Liver (tissue), 9 donors: ENCODE data around the gene STK24. TPM values are rescaled to one million over a fixed set of nuclear protein-coding genes. Genes with fewer than 3 reads are reported as not detected.

Source experiments
- DNase-seq: peaks from one replicate; pipeline ENCODE4 v3.0.0-alpha.2; 2017; ENCODE audit warnings: low spot score
- H3K27ac ChIP-seq, 2 donors: one replicate each; pipeline ENCODE4 v1.7.0; 2013; ENCODE audit warnings: inconsistent platforms in 2 of 2, low read length in 2 of 2, control low read depth in 1 of 2, low read depth in 1 of 2, mild to moderate bottlenecking in 1 of 2
- H3K27me3 ChIP-seq, 4 donors: one replicate each; pipeline versions ENCODE4 v1.6.1 to v1.7.0; 2013; ENCODE audit warnings: low read length in 3 of 4, inconsistent platforms in 1 of 4, mild to moderate bottlenecking in 1 of 4, moderate library complexity in 1 of 4; ENCODE audit not compliant: control insufficient read depth in 4 of 4, insufficient read depth in 4 of 4
- H3K36me3 ChIP-seq, 4 donors: one replicate each; pipeline versions ENCODE4 v1.6.1 to v1.7.0; 2013; ENCODE audit warnings: low read length in 3 of 4, mild to moderate bottlenecking in 3 of 4, low read depth in 1 of 4, moderate library complexity in 1 of 4; ENCODE audit not compliant: control insufficient read depth in 4 of 4, insufficient read depth in 3 of 4
- H3K4me1 ChIP-seq, 4 donors: one replicate each; pipeline versions ENCODE4 v1.6.1 to v1.7.0; 2013; ENCODE audit warnings: low read length in 3 of 4, mild to moderate bottlenecking in 3 of 4, moderate library complexity in 1 of 4; ENCODE audit not compliant: control insufficient read depth in 4 of 4, insufficient read depth in 4 of 4
- H3K4me3 ChIP-seq, 3 donors: one replicate each; pipeline versions ENCODE4 v1.6.1 to v1.7.0; 2013; ENCODE audit warnings: low read length in 3 of 3, control low read depth in 1 of 3, low read depth in 1 of 3, mild to moderate bottlenecking in 1 of 3
- H3K9ac ChIP-seq, 2 donors: one replicate each; pipeline ENCODE4 v1.7.0; 2013; ENCODE audit warnings: low read length in 2 of 2, mild to moderate bottlenecking in 2 of 2, moderate library complexity in 2 of 2, control low read depth in 1 of 2, low read depth in 1 of 2
- H3K9me3 ChIP-seq, 4 donors: one replicate each; pipeline versions ENCODE4 v1.6.1 to v1.7.0; 2013; ENCODE audit warnings: low read length in 3 of 4; ENCODE audit not compliant: control insufficient read depth in 4 of 4
- EGR1 ChIP-seq, 2 donors: IDR thresholded peaks; 2 replicates each; pipeline ENCODE4 v1.6.1; 2016 to 2018; ENCODE audit warnings: antibody characterized with exemption in 2 of 2, low read depth in 2 of 2
- FOXA1 ChIP-seq: IDR thresholded peaks from 2 replicates; pipeline ENCODE4 v1.6.1; 2016; ENCODE audit warnings: antibody characterized with exemption
- FOXA2 ChIP-seq: IDR thresholded peaks from 2 replicates; pipeline ENCODE4 v1.6.1; 2016; ENCODE audit warnings: antibody characterized with exemption
- GABPA ChIP-seq, 2 donors: IDR thresholded peaks in 1 of 2; conservative IDR thresholded peaks in 1 of 2; 2 replicates each; pipeline ENCODE4 v1.6.1; 2016; ENCODE audit warnings: antibody characterized with exemption in 2 of 2, mild to moderate bottlenecking in 1 of 2, moderate library complexity in 1 of 2
- HNF4A ChIP-seq, 2 donors: conservative IDR thresholded peaks; 2 replicates each; pipeline ENCODE4 v1.6.1; 2016; ENCODE audit warnings: antibody characterized with exemption in 2 of 2, mild to moderate bottlenecking in 2 of 2
- HNF4G ChIP-seq: IDR thresholded peaks from 2 replicates; pipeline ENCODE4 v1.6.1; 2016; ENCODE audit warnings: antibody characterized with exemption
- JUND ChIP-seq, 2 donors: IDR thresholded peaks; 2 replicates each; pipeline ENCODE4 v1.6.1; 2016; ENCODE audit warnings: antibody characterized with exemption in 2 of 2
- MAX ChIP-seq: IDR thresholded peaks from 2 replicates; pipeline ENCODE4 v1.6.1; 2016; ENCODE audit warnings: antibody characterized with exemption
- NR2F2 ChIP-seq: IDR thresholded peaks from 2 replicates; pipeline ENCODE4 v1.6.1; 2016; ENCODE audit warnings: antibody characterized with exemption
- RAD21 ChIP-seq, 2 donors: IDR thresholded peaks; 2 replicates each; pipeline ENCODE4 v1.6.1; 2016; ENCODE audit warnings: antibody characterized with exemption in 2 of 2, mild to moderate bottlenecking in 2 of 2
- RXRA ChIP-seq, 2 donors: IDR thresholded peaks; 2 replicates each; pipeline ENCODE4 v1.6.1; 2017 to 2018; ENCODE audit warnings: antibody characterized with exemption in 2 of 2, mild to moderate bottlenecking in 1 of 2
- SP1 ChIP-seq: IDR thresholded peaks from 2 replicates; pipeline ENCODE4 v1.6.1; 2018; ENCODE audit warnings: antibody characterized with exemption, mild to moderate bottlenecking
- TAF1 ChIP-seq: conservative IDR thresholded peaks from 2 replicates; pipeline ENCODE4 v1.6.1; 2016; ENCODE audit warnings: antibody characterized with exemption, mild to moderate bottlenecking
- YY1 ChIP-seq: IDR thresholded peaks from 2 replicates; pipeline ENCODE4 v1.6.1; 2016; ENCODE audit warnings: antibody characterized with exemption, mild to moderate bottlenecking
- WGBS: extraction: QIAGEN DNeasy Blood & Tissue Kit; methylation state at CpG from one replicate; pipeline ENCODE4 v1.1.7; 2013; 5-methylcytosine and 5-hydroxymethylcytosine counted together
- polyA plus RNA-seq, 2 donors: library from polyadenylated mRNA; stranded (reverse) in 1 of 2; unstranded in 1 of 2; fragments of 200-250 nt in 1 of 2; fragments of >200 nt in 1 of 2; fragmentation: Nextera tagmentation in 1 of 2; extraction: Ambion mirVana in 1 of 2; gene quantifications; one replicate each; pipeline versions ENCODE4 v1.2.1 to v1.2.3, GENCODE V29; 2013 to 2015
- total RNA-seq, 2 donors: library from RNA; depleted of rRNA; stranded (reverse); fragments of >200 nt; gene quantifications; one replicate each; pipeline ENCODE4 v1.2.3, GENCODE V29; 2014
- TF ChIP-seq, protein P1 (sequence below): IDR thresholded peaks from 2 replicates; pipeline ENCODE4 v1.6.1; 2016; ENCODE audit warnings: antibody characterized with exemption, mild to moderate bottlenecking
- TF ChIP-seq, protein P2 (sequence below): fragments of 150-350 bp; IDR thresholded peaks from 2 replicates; pipeline ENCODE4 v1.5.1; 2017; ENCODE audit warnings: improper control_type of control experiment, low read depth, low read length; ENCODE audit not compliant: missing input control
- TF ChIP-seq, protein P3 (sequence below): IDR thresholded peaks from 2 replicates; pipeline ENCODE4 v1.6.1; 2016; ENCODE audit warnings: antibody characterized with exemption
- TF ChIP-seq, protein P4 (sequence below): IDR thresholded peaks from 2 replicates; pipeline ENCODE4 v1.6.1; 2016; ENCODE audit warnings: antibody characterized with exemption
- donor health status: healthy.
- donor health status: healthy.
- donor health status: healthy.
- donor health status: healthy.
- donor health status: healthy.

The STK24 gene
- total and polyA plus RNA-seq, 4 donors, result 6.4 to 43.3 (median 14.9) TPM

DNA sequence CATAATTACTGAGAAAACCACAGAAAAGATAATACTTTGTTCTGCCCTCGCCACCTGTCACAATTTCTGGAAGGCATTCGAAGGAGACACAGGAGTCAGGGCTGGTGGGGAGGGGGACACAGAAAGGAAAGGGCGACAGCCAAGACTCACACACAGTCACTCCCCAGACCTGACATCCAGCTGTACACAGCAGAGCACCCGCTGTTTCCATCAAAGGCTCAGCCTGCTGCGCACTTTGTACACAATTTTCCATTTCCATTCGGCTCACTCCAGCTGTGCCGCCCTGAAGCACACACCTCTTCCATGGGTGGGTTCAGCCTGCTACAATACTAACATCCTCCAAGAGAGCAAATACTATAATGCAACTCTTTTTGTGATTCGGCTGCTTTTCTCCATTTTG lies 38.0 kb downstream of the STK24 start:
- Histone ChIP-seq H3K36me3 (no peaks in the 10 kb centered on the region), H3K4me1 (peaks cover 14 to 26% (median 22%) of the 10 kb centered on the region in 4 donors), H3K27me3 (no peaks in the 10 kb centered on the region), H3K4me3 (no peak overlapping the region), H3K27ac (no peak overlapping the region), H3K9ac (no peak overlapping the region), H3K9me3 (no peaks in the 10 kb centered on the region)
- 97% methylated on average over 8 of the region's 8 CpGs for WGBS
- no peak for DNase-seq
- TF ChIP-seq JUND (IDR thresholded peaks at IDR 0.05) (no peak), NR2F2 (no peak), GABPA (IDR thresholded peaks at IDR 0.05 in 1 of 2, conservative IDR thresholded peaks at IDR 0.05 in 1 of 2) (no peak), RAD21 (IDR thresholded peaks at IDR 0.05) (no peak), YY1 (no peak), RXRA (IDR thresholded peaks at IDR 0.05) (no peak), FOXA1 (no peak), MAX (no peak), EGR1 (IDR thresholded peaks at IDR 0.05; ENCODE audit: low read depth in 2 of 2) (no peak), HNF4A (conservative IDR thresholded peaks at IDR 0.05) (no peak), TAF1 (no peak), FOXA2 (no peak), HNF4G (no peak), SP1 (no peak)
- TF ChIP-seq, protein P1, sequence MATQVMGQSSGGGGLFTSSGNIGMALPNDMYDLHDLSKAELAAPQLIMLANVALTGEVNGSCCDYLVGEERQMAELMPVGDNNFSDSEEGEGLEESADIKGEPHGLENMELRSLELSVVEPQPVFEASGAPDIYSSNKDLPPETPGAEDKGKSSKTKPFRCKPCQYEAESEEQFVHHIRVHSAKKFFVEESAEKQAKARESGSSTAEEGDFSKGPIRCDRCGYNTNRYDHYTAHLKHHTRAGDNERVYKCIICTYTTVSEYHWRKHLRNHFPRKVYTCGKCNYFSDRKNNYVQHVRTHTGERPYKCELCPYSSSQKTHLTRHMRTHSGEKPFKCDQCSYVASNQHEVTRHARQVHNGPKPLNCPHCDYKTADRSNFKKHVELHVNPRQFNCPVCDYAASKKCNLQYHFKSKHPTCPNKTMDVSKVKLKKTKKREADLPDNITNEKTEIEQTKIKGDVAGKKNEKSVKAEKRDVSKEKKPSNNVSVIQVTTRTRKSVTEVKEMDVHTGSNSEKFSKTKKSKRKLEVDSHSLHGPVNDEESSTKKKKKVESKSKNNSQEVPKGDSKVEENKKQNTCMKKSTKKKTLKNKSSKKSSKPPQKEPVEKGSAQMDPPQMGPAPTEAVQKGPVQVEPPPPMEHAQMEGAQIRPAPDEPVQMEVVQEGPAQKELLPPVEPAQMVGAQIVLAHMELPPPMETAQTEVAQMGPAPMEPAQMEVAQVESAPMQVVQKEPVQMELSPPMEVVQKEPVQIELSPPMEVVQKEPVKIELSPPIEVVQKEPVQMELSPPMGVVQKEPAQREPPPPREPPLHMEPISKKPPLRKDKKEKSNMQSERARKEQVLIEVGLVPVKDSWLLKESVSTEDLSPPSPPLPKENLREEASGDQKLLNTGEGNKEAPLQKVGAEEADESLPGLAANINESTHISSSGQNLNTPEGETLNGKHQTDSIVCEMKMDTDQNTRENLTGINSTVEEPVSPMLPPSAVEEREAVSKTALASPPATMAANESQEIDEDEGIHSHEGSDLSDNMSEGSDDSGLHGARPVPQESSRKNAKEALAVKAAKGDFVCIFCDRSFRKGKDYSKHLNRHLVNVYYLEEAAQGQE, result no peak
- TF ChIP-seq, protein P2, sequence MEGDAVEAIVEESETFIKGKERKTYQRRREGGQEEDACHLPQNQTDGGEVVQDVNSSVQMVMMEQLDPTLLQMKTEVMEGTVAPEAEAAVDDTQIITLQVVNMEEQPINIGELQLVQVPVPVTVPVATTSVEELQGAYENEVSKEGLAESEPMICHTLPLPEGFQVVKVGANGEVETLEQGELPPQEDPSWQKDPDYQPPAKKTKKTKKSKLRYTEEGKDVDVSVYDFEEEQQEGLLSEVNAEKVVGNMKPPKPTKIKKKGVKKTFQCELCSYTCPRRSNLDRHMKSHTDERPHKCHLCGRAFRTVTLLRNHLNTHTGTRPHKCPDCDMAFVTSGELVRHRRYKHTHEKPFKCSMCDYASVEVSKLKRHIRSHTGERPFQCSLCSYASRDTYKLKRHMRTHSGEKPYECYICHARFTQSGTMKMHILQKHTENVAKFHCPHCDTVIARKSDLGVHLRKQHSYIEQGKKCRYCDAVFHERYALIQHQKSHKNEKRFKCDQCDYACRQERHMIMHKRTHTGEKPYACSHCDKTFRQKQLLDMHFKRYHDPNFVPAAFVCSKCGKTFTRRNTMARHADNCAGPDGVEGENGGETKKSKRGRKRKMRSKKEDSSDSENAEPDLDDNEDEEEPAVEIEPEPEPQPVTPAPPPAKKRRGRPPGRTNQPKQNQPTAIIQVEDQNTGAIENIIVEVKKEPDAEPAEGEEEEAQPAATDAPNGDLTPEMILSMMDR, result no peak
- TF ChIP-seq, protein P3, sequence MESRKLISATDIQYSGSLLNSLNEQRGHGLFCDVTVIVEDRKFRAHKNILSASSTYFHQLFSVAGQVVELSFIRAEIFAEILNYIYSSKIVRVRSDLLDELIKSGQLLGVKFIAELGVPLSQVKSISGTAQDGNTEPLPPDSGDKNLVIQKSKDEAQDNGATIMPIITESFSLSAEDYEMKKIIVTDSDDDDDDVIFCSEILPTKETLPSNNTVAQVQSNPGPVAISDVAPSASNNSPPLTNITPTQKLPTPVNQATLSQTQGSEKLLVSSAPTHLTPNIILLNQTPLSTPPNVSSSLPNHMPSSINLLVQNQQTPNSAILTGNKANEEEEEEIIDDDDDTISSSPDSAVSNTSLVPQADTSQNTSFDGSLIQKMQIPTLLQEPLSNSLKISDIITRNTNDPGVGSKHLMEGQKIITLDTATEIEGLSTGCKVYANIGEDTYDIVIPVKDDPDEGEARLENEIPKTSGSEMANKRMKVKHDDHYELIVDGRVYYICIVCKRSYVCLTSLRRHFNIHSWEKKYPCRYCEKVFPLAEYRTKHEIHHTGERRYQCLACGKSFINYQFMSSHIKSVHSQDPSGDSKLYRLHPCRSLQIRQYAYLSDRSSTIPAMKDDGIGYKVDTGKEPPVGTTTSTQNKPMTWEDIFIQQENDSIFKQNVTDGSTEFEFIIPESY, result no peak
- TF ChIP-seq, protein P4, sequence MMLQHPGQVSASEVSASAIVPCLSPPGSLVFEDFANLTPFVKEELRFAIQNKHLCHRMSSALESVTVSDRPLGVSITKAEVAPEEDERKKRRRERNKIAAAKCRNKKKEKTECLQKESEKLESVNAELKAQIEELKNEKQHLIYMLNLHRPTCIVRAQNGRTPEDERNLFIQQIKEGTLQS, result no peak
